OCI-LY1 (cell line): ENCODE results near the gene FHIP1A.

Experiments used
- EZH2 ChIP-seq: fragments of 200-600 bp; sonication (generic), shearing (Covaris generic); IDR thresholded peaks from 2 replicates; pipeline ENCODE4 v1.8.0; 2017; ENCODE audit warnings: borderline replicate concordance, mixed run types, mild to moderate bottlenecking, antibody characterized with exemption, low read length, moderate library complexity, mixed read lengths
- TF ChIP-seq, protein P1 (sequence below): fragments of 200-600 bp; sonication (generic), shearing (Covaris generic); IDR thresholded peaks from 2 replicates; pipeline ENCODE4 v1.5.1; 2017; ENCODE audit warnings: mild to moderate bottlenecking, antibody characterized with exemption, low read length, moderate library complexity, mixed read lengths

DNA sequence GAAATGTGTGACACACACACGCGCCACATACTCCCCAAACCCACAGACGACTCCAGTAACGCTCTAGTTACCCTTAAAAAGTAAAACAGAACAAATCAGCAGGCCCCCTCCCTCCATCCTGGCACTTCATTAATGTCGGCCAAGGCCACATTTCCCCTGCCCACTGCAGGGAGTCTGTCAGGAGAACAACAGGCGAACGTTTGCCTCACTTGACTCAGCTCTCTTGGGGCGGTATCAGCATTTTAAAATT, 671 bp upstream of the FHIP1A start:
- TF ChIP-seq, protein P1, sequence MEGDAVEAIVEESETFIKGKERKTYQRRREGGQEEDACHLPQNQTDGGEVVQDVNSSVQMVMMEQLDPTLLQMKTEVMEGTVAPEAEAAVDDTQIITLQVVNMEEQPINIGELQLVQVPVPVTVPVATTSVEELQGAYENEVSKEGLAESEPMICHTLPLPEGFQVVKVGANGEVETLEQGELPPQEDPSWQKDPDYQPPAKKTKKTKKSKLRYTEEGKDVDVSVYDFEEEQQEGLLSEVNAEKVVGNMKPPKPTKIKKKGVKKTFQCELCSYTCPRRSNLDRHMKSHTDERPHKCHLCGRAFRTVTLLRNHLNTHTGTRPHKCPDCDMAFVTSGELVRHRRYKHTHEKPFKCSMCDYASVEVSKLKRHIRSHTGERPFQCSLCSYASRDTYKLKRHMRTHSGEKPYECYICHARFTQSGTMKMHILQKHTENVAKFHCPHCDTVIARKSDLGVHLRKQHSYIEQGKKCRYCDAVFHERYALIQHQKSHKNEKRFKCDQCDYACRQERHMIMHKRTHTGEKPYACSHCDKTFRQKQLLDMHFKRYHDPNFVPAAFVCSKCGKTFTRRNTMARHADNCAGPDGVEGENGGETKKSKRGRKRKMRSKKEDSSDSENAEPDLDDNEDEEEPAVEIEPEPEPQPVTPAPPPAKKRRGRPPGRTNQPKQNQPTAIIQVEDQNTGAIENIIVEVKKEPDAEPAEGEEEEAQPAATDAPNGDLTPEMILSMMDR, result no peak
- TF ChIP-seq EZH2, result no peak
